ENCODE data around the gene PIGU.

The PIGU gene

GRCh38 chr20:34637245-34638038, 39.5 kb downstream of the PIGU start:
- H4K20me1 ChIP-seq (ENCODE audit: low read depth, low read length) = no peaks in the 10 kb centered on the region
- H3K9ac ChIP-seq (ENCODE audit: low read length) = no peak overlapping the region
- H3K9me3 ChIP-seq (ENCODE audit: insufficient read depth, low read length) = no peaks in the 10 kb centered on the region
- H3K79me2 ChIP-seq (ENCODE audit: insufficient read depth, low read length) = no peaks in the 10 kb centered on the region
- no peaks in the 10 kb centered on the region; the same call in 1 of the 2 replicates for H3K36me3 ChIP-seq (ENCODE audit: low read length)
- no peak overlapping the region for H3K4me3 ChIP-seq (ENCODE audit: insufficient read depth, low read length, poor library complexity, severe bottlenecking)
- no peak overlapping the region for H2AFZ ChIP-seq (ENCODE audit: low read depth, low read length, severe bottlenecking)
- no peaks in the 10 kb centered on the region for H3F3A ChIP-seq (ENCODE audit: insufficient read depth)
- no peaks in the 10 kb centered on the region for H3K27me3 ChIP-seq (ENCODE audit: low read length)
- no peak overlapping the region for H3K4me2 ChIP-seq (ENCODE audit: low read depth, low read length, poor library complexity, severe bottlenecking)
- no peak overlapping the region for H3K27ac ChIP-seq (ENCODE audit: low read depth, low read length)
- TF ChIP-seq EZH2phosphoT487 (conservative IDR thresholded peaks at IDR 0.05; ENCODE audit: low read length) (no peak), CTCF (IDR thresholded peaks at IDR 0.05; ENCODE audit: insufficient read depth, low read length, poor library complexity, severe bottlenecking) (no peak)
- H3K9me2 ChIP-seq (replicated peaks; ENCODE audit: insufficient read depth, low read length) = no peaks in the 10 kb centered on the region

GRCh38 chr20:34636648-34637047, 40.2 kb downstream of the PIGU start:
- H3K9me3 ChIP-seq (ENCODE audit: insufficient read depth, low read length) = no peaks in the 10 kb centered on the region
- H3K79me2 ChIP-seq (ENCODE audit: insufficient read depth, low read length) = no peaks in the 10 kb centered on the region
- no peak overlapping the region for H2AFZ ChIP-seq (ENCODE audit: low read depth, low read length, severe bottlenecking)
- H3K9ac ChIP-seq (ENCODE audit: low read length) = no peak overlapping the region
- no peaks in the 10 kb centered on the region; the same call in 1 of the 2 replicates for H3K36me3 ChIP-seq (ENCODE audit: low read length)
- no peak overlapping the region for H3K4me3 ChIP-seq (ENCODE audit: insufficient read depth, low read length, poor library complexity, severe bottlenecking)
- H3K9me2 ChIP-seq (replicated peaks; ENCODE audit: insufficient read depth, low read length) = no peaks in the 10 kb centered on the region
- no peaks in the 10 kb centered on the region for H3F3A ChIP-seq (ENCODE audit: insufficient read depth)
- no peak overlapping the region for H3K4me2 ChIP-seq (ENCODE audit: low read depth, low read length, poor library complexity, severe bottlenecking)
- no peak for TF ChIP-seq CTCF (IDR thresholded peaks at IDR 0.05; ENCODE audit: insufficient read depth, low read length, poor library complexity, severe bottlenecking)
- no peak for TF ChIP-seq EZH2phosphoT487 (conservative IDR thresholded peaks at IDR 0.05; ENCODE audit: low read length)
- H3K27ac ChIP-seq (ENCODE audit: low read depth, low read length) = no peak overlapping the region
- no peaks in the 10 kb centered on the region for H3K27me3 ChIP-seq (ENCODE audit: low read length)
- no peaks in the 10 kb centered on the region for H4K20me1 ChIP-seq (ENCODE audit: low read depth, low read length)

GRCh38 chr20:34634392-34634791, 42.5 kb downstream of the PIGU start:
- H3K4me2 ChIP-seq (ENCODE audit: low read depth, low read length, poor library complexity, severe bottlenecking) = no peak overlapping the region
- no peak overlapping the region for H3K4me3 ChIP-seq (ENCODE audit: insufficient read depth, low read length, poor library complexity, severe bottlenecking)
- no peaks in the 10 kb centered on the region for H4K20me1 ChIP-seq (ENCODE audit: low read depth, low read length)
- H3K36me3 ChIP-seq (ENCODE audit: low read length) = no peaks in the 10 kb centered on the region; the same call in 1 of the 2 replicates
- no peaks in the 10 kb centered on the region for H3K9me2 ChIP-seq (replicated peaks; ENCODE audit: insufficient read depth, low read length)
- H2AFZ ChIP-seq (ENCODE audit: low read depth, low read length, severe bottlenecking) = no peak overlapping the region
- H3K27me3 ChIP-seq (ENCODE audit: low read length) = no peaks in the 10 kb centered on the region
- no peaks in the 10 kb centered on the region for H3F3A ChIP-seq (ENCODE audit: insufficient read depth)
- no peak overlapping the region for H3K27ac ChIP-seq (ENCODE audit: low read depth, low read length)
- H3K79me2 ChIP-seq (ENCODE audit: insufficient read depth, low read length) = no peaks in the 10 kb centered on the region
- no peak for TF ChIP-seq EZH2phosphoT487 (conservative IDR thresholded peaks at IDR 0.05; ENCODE audit: low read length)
- TF ChIP-seq CTCF (IDR thresholded peaks at IDR 0.05; ENCODE audit: insufficient read depth, low read length, poor library complexity, severe bottlenecking) = no peak
- no peaks in the 10 kb centered on the region for H3K9me3 ChIP-seq (ENCODE audit: insufficient read depth, low read length)
- no peak overlapping the region for H3K9ac ChIP-seq (ENCODE audit: low read length)
